Activated T-cell treated with anti-CD3 and anti-CD28 coated beads for 24 hours (primary cell): ENCODE data around the gene CIDEA.

Experiments
- DNase-seq: peaks from one replicate; pipeline ENCODE4 v3.0.0-alpha.2; 2020; ENCODE audit warnings: low read depth

CIDEA gene

DNA sequence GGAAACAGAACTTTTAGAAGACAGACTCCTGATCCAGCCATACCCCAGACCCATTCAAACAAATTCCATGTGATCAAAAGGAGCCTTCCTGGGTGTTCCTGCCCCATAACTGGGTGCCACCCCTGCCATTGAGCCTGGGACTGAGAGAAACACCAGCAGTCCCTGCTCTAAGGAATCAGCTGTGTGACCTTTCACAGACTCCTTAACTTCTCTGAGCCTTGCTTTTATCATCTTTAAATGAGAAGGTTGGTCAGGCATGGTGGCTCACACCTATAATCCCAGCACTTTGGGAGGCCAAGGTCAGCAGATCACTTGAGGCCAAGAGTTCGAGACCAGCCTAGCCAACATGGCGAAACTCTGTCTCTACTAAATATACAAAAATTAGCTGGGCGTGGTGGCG, 20.6 kb downstream of the CIDEA start:
- no peak for DNase-seq

DNA sequence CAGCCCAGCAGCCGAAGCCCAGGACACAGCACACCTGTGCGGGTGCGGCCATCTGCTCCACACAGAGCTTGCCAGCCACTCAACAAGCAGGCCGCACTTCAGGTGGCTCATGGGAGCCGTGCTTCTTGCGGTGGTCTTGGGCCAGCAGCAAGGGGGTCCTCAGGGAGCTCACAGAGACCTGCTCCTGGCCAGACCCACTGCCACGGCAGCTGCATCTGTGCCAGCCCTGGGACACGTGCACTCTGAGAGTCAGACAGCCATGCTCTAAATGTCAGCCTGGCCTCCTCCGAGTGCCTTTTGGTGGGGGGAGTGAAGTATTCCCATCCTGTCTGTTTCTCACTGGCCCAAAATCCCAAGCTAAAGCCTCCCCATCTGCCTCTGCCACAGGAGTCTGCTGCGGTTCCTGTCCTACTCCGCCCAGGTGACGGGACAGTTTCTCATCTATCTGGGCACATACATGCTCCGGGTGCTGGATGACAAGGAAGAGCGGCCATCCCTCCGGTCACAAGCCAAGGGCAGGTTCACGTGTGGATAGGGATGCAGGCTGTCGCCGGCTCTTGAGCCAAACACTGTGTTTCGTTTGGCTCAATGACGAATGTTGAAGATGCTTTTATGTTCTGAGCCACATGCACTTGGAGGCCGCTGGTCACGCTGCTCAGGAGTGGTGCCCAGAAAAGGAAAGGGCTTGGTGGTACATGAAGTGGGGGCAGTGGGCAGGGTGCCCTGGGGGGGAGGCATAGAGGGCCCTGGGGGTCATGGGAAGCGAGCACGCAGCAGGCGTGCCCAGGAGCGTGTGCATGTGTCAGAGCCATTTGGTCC, 22.8 kb downstream of the CIDEA start:
- no peak for DNase-seq

DNA sequence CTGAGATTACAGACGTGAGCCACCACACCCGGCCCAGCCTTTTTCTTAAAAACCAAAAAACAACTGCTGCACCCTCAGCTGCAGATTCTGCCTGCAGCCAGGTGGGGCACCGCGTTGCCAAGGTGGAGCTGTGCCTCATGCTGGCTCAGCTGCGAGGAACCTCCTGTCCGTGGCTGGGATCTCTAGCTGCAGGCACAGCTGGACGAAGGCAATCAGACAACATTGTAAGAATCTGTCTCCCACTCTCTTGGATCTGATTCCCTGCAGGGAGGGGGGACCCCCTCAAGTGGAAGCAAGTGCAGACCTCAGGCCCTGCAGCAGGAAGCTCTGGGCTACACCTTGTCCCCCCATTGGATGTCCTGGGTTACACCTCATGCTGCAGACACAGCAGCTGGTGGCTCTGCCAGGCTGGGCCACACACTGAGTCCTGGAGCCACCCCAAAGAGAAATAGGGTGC, 24.1 kb downstream of the CIDEA start:
- DNase-seq = no peak

DNA sequence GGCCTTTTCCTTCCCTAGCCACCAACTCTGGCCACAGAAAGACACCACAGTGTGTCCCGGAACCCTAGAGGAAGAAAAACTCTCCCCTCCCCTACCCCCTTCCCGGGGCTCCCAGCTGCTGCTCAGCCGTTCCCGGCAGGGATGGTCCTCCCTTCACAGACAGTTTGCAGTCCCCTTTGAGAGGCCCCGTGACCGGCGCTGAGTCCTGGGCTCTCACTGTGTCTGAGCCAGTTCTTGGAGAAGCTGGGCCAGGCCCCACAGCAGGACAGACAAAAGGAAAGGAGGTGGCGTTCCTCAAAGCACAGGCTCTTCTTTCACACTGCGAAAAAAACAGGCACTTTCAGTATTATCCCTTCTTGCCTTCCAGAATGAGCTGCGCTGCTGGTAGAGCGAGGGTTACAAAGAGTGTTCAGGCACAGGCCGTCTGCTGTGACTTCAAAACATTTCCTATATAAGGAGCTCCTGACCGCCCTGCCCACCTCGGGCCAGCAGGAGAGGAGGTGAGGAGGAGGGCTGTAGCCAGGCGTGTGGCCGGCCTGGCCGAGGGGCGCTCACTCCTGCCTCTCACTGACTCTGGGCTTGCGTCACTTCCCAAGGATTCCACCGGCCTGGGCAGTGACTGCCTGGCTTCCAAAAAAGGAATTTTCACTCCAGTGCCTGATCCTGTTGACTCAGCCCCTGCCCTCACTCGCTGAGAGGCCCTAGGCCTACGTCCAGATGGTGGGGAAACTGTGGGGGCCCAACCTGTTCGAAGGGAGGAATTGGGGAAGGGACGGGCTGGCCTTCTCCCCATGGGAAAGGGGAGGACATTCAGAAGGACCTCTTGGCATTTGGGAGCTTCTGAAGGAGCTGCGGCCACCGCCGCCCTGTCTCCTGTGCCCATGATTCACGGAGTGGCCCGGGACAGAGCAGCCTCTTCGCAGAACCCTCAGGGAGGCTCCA, 24.9 kb downstream of the CIDEA start:
- no peak for DNase-seq

DNA sequence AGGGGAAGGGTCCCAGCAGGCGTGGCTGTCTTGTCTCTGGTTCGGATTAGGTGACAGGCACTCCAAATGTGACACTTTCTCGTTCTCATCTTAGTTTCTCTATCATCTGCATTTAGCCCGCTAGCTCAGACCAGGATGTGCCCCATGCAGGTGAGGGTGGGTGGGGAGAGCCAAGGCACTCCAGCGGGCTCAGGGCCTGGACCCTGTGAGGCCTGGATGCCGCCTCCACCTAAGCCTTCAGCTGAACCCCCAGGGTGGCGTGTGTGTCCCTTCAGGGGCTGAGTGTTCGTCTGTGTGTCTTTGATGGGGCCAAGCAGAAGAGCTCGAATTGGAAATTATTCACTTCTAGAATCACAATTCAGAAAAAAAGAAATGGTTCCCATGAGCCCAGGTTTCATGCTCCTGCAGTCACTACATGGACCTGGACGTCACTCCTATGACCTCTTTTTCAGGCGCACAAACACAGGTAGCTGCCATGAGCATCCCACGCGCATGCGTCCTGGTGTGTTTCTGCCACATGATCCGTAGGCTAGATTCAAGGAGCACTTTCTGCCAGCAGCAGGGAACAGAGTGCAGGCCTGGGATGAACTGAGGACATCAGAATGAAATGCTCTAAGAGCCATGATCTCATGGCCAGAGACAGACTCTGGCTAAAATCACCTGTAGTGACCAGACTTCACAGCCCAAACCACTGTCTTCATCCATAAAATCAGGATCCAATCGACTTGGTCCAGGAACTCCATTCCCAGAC, 25.8 kb downstream of the CIDEA start:
- no peak for DNase-seq

DNA sequence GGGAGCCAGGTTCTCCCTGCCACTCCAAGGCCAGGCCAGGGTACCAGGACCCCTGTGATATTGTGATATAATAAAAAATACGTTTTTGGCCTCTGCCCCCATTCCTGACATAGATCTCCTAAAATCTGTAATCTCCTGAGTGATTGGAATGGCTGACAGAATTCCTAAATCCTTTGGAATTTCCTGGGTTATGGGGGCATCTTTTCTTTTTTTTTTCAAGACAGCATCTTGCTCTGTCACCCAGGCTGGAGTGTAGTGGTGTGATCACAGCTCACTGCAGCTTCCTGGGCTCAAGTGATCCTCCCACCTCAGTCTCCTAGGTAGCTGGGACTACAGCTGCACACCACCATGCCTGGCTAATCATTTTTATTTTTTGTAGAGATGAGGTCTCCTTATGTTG, 27.7 kb downstream of the CIDEA start:
- no peak for DNase-seq

DNA sequence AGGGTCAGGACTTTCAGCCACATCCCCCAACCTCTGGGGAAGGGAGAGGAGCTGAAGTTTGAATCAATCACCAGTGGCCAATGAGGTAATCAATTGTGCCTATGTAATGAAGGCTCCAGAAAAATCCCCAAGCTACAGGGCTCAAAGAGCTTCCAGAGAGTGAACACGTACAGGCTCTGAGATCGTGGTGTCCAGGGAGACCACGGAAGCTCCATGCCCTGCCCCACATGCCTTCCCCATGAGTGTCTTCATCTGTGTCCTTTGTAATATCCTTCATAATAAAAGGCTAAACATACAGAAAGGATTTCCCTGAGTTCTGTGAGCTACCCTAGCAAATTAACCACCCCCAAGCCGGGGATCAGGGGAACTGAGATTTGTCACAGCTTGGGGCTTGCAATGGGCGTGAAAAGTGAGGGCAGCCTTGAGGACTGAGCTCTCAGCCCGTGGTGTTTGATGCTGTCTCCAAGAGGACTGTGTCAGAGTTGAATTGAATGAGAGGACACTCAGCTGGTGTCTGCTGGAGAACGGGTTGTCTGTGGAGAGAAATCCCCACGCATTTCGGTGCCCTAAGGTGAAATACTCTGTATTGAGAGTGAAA, 28.4 kb downstream of the CIDEA start:
- DNase-seq = no peak

DNA sequence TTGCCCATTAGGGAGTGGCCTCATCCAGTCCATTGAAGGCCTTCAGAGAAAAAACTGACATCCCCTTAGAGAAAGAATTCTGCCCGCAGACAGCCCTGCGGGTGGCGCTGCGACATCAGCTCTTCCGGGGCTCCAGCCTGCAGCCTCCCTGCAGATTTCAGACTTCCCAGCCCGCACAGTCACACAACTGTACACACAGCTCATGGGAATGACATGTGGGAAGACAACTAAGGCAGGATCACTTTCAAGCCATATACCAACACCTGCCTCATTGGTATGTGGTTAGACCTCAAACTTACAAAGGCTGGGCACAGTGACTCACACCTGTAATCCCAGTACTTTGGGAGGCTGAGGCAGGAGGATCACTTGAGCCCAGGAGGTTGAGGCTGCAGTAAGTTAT, 29.1 kb downstream of the CIDEA start:
- DNase-seq = no peak

DNA sequence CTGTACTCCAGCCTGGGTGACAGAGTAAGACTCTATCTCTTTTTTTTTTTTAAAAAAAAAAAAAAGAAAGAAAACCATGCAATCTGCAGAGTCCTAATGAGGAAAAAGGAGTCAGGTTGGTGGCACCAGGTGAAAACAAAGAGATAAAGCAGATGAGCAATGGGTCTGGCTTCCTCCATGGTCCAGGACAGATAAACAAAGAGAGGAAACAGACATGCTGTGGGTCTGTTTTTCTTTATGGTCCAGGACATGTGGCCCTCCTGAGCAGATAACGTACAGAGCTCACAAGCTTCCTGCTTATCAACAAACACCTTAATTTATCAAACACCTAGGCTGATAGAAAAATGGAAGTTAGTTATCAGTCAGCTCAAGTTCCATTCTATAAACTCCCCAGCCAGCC, 29.5 kb downstream of the CIDEA start:
- DNase-seq = no peak

DNA sequence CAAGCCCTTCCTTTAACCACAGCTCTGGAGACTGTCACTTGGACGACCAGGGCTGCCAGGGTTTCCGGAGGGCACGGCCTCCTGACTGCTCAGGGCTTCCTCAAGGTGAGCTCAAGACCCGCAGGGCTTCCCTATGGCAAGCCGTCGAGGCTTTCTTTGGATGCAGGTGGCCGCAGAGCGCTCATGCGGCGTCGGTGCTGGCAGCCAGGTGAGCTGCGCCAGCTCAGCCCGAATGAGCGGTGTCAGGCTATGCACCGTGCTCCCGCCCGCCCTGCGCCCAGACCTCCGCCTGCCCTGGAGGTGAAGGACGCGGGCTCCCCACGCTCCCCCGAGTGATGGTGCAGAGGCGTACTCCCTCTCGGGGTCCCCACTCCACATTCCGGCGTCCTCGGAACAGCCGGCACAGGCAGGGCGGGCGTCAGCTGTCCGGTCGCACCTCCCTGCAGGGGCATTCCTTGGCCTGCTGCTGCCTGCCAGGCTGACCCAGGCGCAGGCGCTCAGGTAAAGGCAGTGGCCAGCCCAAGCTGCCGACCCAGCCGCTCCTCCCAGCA, 33.0 kb downstream of the CIDEA start:
- DNase-seq = no peak

DNA sequence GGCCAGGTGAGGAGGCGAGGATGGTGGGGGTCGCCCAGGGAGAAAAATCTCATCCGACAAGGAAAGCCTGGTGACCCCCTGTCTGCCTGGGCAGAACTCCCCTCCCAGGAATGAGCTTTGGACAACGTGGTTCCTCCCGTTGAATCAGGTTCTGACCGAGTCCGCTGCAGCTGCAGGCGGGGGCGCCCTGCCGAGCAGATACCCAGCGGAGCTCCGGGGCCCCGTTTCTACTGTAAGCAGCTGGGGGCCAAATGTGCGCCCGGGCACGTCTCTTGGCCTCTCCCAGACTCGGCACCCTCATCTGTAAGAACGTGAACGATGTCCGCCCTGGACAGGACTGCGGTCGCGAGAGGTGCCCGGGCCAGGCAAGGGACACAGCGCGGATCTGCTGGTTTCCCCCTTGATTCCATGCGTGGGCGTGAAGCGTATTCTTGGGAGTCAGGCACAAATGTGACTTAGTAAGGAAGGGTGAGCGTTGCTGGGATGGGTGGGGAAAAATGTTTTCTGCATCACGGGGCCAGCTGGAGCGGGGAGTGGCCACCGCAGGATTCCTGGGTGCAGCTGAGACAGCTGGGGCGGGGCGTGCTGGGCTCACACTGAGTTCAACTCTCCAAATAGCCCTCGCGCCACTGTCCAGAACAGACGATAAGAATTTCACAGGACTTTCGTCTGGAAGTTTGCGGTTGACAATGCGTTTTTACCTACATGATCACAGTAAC, 33.7 kb downstream of the CIDEA start:
- no peak for DNase-seq

DNA sequence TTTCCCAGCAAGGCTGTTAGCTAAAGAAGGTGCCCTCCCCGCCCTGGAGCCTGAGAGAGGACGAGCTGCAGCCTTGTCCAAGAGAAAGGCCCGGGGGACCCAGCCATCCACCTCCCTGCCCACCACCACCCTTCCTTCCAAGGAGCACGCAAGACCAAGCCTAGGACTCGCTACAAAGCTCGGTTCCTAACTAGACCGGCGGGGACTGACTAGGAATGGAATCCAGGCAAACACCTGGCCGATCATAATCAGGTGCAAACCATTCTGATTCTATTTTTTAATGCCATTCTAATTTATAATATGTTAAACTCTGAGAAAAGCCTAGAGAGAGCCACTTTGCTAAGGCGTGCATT, 34.2 kb downstream of the CIDEA start:
- no peak for DNase-seq

DNA sequence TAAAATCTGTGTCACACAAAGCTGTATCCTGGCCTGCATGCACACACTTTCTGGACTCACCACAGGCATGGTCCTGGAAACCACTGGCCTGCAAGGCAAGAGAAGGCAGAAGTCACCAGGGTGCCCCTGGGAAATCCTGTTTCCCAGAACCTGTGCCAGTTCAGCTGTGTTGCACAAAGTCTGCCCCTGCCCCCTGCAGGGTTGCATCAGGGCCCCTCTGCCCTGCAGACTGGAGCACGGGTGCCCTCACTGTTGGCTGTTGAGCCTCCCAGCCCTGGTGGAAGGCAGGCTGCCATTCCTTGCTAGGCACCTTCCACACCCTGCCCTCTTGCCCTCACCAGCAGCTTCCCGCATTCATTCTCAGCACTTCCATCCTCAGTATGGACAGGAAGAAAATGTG, 35.9 kb downstream of the CIDEA start:
- DNase-seq = no peak

DNA sequence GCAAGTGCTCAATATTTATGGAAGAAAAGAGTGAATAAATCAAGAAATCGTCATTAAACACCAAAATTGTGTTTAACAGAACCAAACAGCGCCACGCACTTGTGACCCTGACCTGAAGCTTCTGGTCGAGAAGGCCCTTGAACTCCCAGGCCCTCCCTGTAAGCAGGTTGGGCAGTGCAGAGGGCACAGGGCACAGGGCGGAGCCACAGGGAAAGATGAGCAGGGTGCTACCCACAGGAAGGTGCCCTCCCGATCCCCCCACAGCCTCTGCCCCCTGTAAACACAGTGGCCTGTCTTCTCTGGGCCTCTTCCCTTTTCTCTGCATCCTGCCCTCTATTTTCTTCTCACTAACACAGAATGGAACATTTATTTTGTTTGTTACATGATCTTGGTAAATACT, 37.0 kb downstream of the CIDEA start:
- no peak for DNase-seq

DNA sequence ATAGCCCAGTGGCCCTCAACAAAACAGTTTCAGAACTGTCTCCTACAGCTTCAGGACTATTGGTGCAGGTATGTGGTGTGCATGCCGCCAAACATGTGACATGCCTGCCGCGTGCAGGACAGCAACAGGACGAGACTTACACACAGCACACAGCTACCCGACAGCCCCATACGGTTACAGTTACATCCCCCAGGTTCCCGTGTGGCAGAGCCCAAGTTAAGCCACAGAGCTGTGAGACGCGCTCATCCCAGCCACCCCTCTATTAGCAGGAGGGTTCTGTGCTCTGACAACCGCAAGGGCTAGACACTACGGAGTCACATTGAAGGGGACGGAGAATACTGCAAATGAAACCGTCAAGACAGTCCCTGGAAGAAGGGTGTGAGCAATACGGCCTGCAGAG, 37.5 kb downstream of the CIDEA start:
- no peak for DNase-seq

DNA sequence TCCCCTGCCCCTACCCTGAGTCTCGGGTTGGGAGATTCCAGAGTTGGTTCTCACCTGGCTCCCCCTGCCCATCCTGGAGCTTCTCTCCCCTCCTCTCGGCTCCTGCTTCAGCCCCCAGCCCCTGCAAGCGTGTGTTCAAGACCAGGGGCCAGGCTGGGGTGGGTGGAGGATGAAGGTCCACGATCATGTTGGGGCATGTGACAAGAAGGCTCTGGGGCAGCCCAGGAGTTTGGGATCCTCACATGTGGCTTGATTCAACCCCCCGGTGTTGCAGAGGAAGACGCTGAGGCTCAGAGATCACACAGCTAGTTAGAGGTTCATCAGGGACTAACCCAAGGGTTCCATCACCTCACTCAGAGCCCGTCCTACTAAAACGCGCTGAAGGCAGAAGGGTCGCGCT, 39.7 kb downstream of the CIDEA start:
- no peak for DNase-seq

DNA sequence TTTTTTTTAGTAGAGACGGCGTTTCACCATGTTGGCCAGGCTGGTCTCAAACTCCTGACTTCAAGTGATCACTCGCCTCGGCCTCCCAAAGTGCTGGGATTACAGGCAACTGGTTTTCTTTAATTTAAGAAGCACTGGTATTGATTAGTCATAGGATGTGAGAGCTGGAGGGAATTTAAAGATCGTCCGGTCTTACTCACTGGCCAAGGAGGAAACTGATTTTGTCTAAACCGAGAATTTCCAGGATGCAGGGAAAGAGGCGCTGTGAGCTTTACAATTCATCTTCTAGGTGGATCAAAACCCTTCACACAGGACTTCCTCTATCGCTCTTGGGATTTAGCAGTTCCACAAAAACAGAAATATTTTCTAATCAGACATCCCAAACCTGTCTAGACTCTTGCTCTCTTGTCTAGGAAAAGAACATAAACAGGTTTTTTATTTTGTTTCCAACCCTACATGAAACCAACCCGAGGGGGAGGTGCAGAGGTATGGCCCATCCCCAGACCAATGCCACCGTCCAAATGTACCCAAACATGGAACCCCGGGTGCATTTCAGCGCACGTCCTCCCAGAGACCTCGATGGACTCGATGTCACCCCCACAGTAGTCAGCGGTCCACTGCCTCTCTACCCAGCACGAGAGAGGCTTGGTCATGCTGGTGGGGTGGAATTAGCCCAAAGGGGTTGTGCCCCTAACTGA, 41.4 kb downstream of the CIDEA start:
- DNase-seq = no peak

DNA sequence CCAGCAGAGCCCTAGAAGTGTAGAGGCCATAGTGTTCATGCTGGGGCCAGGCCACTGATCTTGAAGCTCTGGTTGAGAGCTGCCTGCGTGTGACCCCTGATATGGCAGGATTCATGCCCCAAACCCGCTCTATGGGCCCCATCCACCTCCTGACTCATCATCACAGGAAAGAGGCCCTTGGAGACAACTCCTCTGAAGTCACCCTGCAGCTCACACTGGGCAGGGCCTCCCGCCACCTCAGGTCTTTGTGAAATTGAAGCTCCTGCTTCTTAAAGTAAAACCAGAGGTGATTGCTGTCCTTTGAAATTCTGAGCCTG, 41.9 kb downstream of the CIDEA start:
- no peak for DNase-seq

DNA sequence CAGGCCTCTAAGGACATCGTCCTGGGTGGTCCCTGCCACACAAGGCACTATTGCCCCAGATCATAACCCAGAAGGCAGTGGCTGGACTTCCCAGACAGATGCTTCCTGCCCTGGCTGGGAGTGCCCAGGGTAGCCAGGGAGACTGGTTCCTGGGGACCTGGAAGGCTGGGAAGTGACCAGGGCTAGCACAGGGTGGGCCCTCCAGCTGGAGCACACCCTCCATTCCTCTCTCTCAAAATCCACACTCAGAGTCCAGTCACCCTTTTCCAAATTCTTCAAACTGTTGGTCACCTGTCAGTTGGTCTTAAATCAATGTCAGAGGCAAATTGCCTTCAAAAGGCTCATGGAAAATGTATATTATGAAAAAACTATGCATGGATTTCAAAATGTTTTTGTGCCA, 42.3 kb downstream of the CIDEA start:
- no peak for DNase-seq

DNA sequence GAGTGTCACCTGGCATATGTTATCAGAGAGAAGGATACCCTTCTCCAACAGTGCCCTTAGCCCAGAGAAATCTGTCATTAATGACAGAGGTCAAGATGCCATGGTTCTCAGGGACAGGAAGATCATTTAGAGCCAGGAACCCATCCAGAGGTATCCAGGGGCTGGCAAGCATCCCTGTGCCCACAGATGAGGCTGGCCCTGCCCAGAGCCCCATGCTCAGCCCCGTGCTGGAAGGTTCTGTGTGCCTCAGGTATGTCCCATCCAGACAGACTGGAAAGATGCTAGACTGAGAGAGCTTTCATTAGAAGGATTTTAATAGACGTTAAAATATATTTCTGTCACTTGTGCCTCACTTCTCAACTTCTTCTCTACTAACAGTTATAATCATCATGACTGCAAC, 45.7 kb downstream of the CIDEA start:
- no peak for DNase-seq
